Activated B cell treated with CpG ODN at 0.5 μM for 24 hours (primary cell): ENCODE data around the gene ZNF302. TPM values are rescaled to one million over a fixed set of nuclear protein-coding genes. Genes with fewer than 3 reads are reported as not detected.

Experiments
- ATAC-seq: fragments of 200-7000 bp; cut with Tn5 transposase; one replicate; pipeline ENCODE4 v1.10.0; 2021; ENCODE audit warnings: low read depth, mild to moderate bottlenecking, moderate library complexity
- CTCF ChIA-PET: fragments of 350-600 bp; sonication (Branson Sonifier 250); formaldehyde crosslinking; loops from one replicate; lab custom pipeline; 2021; ENCODE audit warnings: antibody characterized with exemption; lab: Charles Lee
- POLR2A ChIA-PET: fragments of 350-600 bp; sonication (Branson Sonifier 250); formaldehyde crosslinking; loops from one replicate; lab custom pipeline; 2021; ENCODE audit warnings: antibody characterized with exemption; lab: Charles Lee
- DNase-seq: peaks from one replicate; pipeline ENCODE4 v3.0.0; 2022
- H3K27ac Mint-ChIP-seq: one replicate; pipeline ENCODE4 v1.8.0; 2020; ENCODE audit warnings: mixed read lengths
- H3K27me3 Mint-ChIP-seq: one replicate; pipeline ENCODE4 v1.8.0; 2021; ENCODE audit warnings: mixed read lengths
- H3K36me3 Mint-ChIP-seq: one replicate; pipeline ENCODE4 v1.8.0; 2021; ENCODE audit warnings: low read depth, mixed read lengths
- H3K4me1 Mint-ChIP-seq: one replicate; pipeline ENCODE4 v1.8.0; 2021; ENCODE audit warnings: mixed read lengths
- H3K4me3 Mint-ChIP-seq: one replicate; pipeline ENCODE4 v1.8.0; 2020; ENCODE audit warnings: mild to moderate bottlenecking, mixed read lengths
- H3K9me3 Mint-ChIP-seq: one replicate; pipeline ENCODE4 v1.8.0; 2020; ENCODE audit warnings: mixed read lengths
- intact Hi-C: fragments of 100-400 bp; cut with micrococcal nuclease; formaldehyde crosslinking; loops from one replicate; pipeline ENCODE4 v1.15.1; 2024
- total RNA-seq: library from RNA; stranded (reverse); gene quantifications from 2 replicates; pipeline ENCODE4 v1.2.3, GENCODE V29; 2022
- TF ChIP-seq, protein P1 (sequence below): fragments of 200-600 bp; IDR thresholded peaks from one replicate; pipeline ENCODE4 v1.8.0; 2022; ENCODE audit warnings: antibody characterized with exemption, mild to moderate bottlenecking

ZNF302 gene
- total RNA-seq, 1 donor from 2014 or later, result 38.1 TPM

GRCh38 chr19:34687348-34687747 lies 9.9 kb downstream of the ZNF302 start:
- no peaks in the 10 kb centered on the region for H3K4me1 Mint-ChIP-seq
- no peak overlapping the region for H3K27ac Mint-ChIP-seq
- intact Hi-C loops, result no loop called here
- H3K4me3 Mint-ChIP-seq, result no peak overlapping the region
- H3K36me3 Mint-ChIP-seq, result peaks cover 37% of the 10 kb centered on the region
- DNase-seq (no peak), ATAC-seq (no peak)
- peaks cover 39% of the 10 kb centered on the region for H3K9me3 Mint-ChIP-seq
- TF ChIP-seq, protein P1, sequence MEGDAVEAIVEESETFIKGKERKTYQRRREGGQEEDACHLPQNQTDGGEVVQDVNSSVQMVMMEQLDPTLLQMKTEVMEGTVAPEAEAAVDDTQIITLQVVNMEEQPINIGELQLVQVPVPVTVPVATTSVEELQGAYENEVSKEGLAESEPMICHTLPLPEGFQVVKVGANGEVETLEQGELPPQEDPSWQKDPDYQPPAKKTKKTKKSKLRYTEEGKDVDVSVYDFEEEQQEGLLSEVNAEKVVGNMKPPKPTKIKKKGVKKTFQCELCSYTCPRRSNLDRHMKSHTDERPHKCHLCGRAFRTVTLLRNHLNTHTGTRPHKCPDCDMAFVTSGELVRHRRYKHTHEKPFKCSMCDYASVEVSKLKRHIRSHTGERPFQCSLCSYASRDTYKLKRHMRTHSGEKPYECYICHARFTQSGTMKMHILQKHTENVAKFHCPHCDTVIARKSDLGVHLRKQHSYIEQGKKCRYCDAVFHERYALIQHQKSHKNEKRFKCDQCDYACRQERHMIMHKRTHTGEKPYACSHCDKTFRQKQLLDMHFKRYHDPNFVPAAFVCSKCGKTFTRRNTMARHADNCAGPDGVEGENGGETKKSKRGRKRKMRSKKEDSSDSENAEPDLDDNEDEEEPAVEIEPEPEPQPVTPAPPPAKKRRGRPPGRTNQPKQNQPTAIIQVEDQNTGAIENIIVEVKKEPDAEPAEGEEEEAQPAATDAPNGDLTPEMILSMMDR, result no peak
- ChIA-PET POLR2A (no interaction called here), CTCF (no interaction called here)
- H3K27me3 Mint-ChIP-seq, result peaks cover 8% of the 10 kb centered on the region

GRCh38 chr19:34688592-34688991 lies 11.1 kb downstream of the ZNF302 start:
- peaks cover 34% of the 10 kb centered on the region for H3K9me3 Mint-ChIP-seq
- CTCF ChIA-PET, result no interaction called here
- DNase-seq, result no peak

DNA sequence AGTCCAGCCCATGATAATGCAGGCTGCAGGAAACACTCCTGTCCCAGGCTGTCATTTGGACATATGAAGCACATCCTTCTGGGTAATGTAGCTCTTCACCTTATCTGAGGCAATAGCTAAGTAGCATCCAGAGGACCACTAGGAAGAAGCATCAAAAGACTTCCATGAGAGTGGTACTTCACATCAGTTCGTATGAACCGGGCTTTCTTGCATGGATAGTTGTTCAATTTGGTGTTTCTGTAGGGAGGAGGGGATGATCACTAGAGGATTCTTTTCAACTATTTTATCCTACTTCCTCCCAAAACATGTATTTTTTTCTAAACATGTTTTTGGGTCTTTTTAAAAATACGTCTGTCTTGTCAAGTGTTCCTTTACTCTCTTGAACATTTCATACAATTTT lies 12.9 kb downstream of the ZNF302 start:
- peaks cover 24% of the 10 kb centered on the region for H3K27me3 Mint-ChIP-seq
- H3K27ac Mint-ChIP-seq, result no peak overlapping the region
- no peak overlapping the region for H3K4me3 Mint-ChIP-seq
- ATAC-seq (no peak), DNase-seq (no peak)
- intact Hi-C loops, result no loop called here
- H3K4me1 Mint-ChIP-seq, result no peaks in the 10 kb centered on the region
- TF ChIP-seq, protein P1, result no peak
- peaks cover 25% of the 10 kb centered on the region for H3K9me3 Mint-ChIP-seq
- H3K36me3 Mint-ChIP-seq, result peaks cover 8% of the 10 kb centered on the region
- ChIA-PET CTCF (no interaction called here), POLR2A (no interaction called here)

More at GRCh38 chr19:34688592-34688991, 11.1 kb downstream of the ZNF302 start:
- TF ChIP-seq, protein P1, result no peak
- intact Hi-C loops, result no loop called here
- peaks cover 26% of the 10 kb centered on the region for H3K36me3 Mint-ChIP-seq
- H3K27me3 Mint-ChIP-seq, result peaks cover 12% of the 10 kb centered on the region
- POLR2A ChIA-PET, result no interaction called here
- no peak for ATAC-seq
- H3K4me1 Mint-ChIP-seq, result no peaks in the 10 kb centered on the region
- no peak overlapping the region for H3K27ac Mint-ChIP-seq
- no peak overlapping the region for H3K4me3 Mint-ChIP-seq

- Mint-ChIP-seq H3K9me3 (peaks cover 11% of the 10 kb centered on the region), H3K4me3 (no peak overlapping the region), H3K27me3 (peaks cover 24% of the 10 kb centered on the region), H3K4me1 (no peaks in the 10 kb centered on the region), H3K36me3 (no peaks in the 10 kb centered on the region), H3K27ac (no peak overlapping the region)
- TF ChIP-seq, protein P1, result no peak
- ATAC-seq (no peak), DNase-seq (no peak)
- intact Hi-C loops, result no loop called here
- CTCF ChIA-PET, result interaction anchor here (0.6 kb wide), 1 partner anchor 244 kb away, joined by 4 read pairs; no protein-coding TSS in a partner anchor
- POLR2A ChIA-PET, result no interaction called here
Observed at GRCh38 chr19:34692549-34692948, 15.1 kb downstream of the ZNF302 start.

GRCh38 chr19:34707661-34708060 lies 30.2 kb downstream of the ZNF302 start:
- TF ChIP-seq, protein P1, result no peak
- no peak for ATAC-seq
- ChIA-PET CTCF (no interaction called here), POLR2A (no interaction called here)
- peaks cover 5% of the 10 kb centered on the region for H3K9me3 Mint-ChIP-seq
- H3K36me3 Mint-ChIP-seq, result no peaks in the 10 kb centered on the region
- DNase-seq, result no peak
- intact Hi-C loops, result no loop called here
- no peaks in the 10 kb centered on the region for H3K4me1 Mint-ChIP-seq
- peaks cover 24% of the 10 kb centered on the region for H3K27me3 Mint-ChIP-seq
- no peak overlapping the region for H3K27ac Mint-ChIP-seq
- H3K4me3 Mint-ChIP-seq, result no peak overlapping the region
